ENCODE results near the gene TMEM198. TPM values are rescaled to one million over a fixed set of nuclear protein-coding genes. Genes with fewer than 3 reads are reported as not detected.

The TMEM198 gene
- total and polyA plus RNA-seq, 2 experiments from 2014 or later: 5.6 to 13.7 TPM

GRCh38 chr2:219551441-219552381 is 7.9 kb downstream of the TMEM198 start:
- Mint-ChIP-seq H3K27me3 (ENCODE audit: insufficient read depth, low read depth, poor library complexity) (peaks cover 35% of the 10 kb centered on the region), H3K4me3 (peak overlapping the region; percentile 90), H3K9me3 (no peaks in the 10 kb centered on the region; the same call in 2 of the 3 replicates), H3K36me3 (ENCODE audit: low read depth) (peaks cover 23% of the 10 kb centered on the region), H3K4me1 (peaks cover 13% of the 10 kb centered on the region), H3K27ac (peak overlapping the region; percentile 86; the same call in 1 of the 2 replicates)
- Histone ChIP-seq H3K4me2 (peak overlapping the region; percentile 99), H2AFZ (0 out of 2 replicates have a peak overlapping the region, but pooled peaks have one; percentile 94), H3K4me1 (ENCODE audit: insufficient read depth) (peaks cover 10% of the 10 kb centered on the region), H3K27ac (ENCODE audit: low read depth) (peak overlapping the region; percentile 88), H3K9me2 (ENCODE audit: insufficient read depth) (no peaks in the 10 kb centered on the region), H3K27me3 (ENCODE audit: insufficient read depth) (peaks cover 17% of the 10 kb centered on the region), H4K20me1 (replicated peaks; ENCODE audit: insufficient read depth) (no peaks in the 10 kb centered on the region), H3K4me3 (peak overlapping the region; percentile 98), H3F3A (replicated peaks; ENCODE audit: low read depth) (peaks cover 4% of the 10 kb centered on the region; the same call in 1 of the 2 replicates), H3K36me3 (ENCODE audit: insufficient read depth) (no peaks in the 10 kb centered on the region; the same call in 1 of the 2 replicates), H3K79me2 (replicated peaks; ENCODE audit: insufficient read depth) (no peaks in the 10 kb centered on the region)
- no peak for TF ChIP-seq EZH2phosphoT487 (IDR thresholded peaks at IDR 0.05; ENCODE audit: unreplicated experiment)
- peak; percentile 39; the same call in 1 of the 2 replicates for TF ChIP-seq ETS1 (IDR thresholded peaks at IDR 0.05)
- TF ChIP-seq CTCF (conservative IDR thresholded peaks at IDR 0.05; ENCODE audit: low read depth in 2 of 2): no peak; a peak in 1 of 4 replicates
- no peak for TF ChIP-seq JUNB (IDR thresholded peaks at IDR 0.05; ENCODE audit: unreplicated experiment)
- peak; percentile 74 for TF ChIP-seq POLR2AphosphoS5 (IDR thresholded peaks at IDR 0.05; ENCODE audit: low read depth)
- TF ChIP-seq REST (IDR thresholded peaks at IDR 0.05; ENCODE audit: unreplicated experiment): no peak
- peak; percentile 64 for TF ChIP-seq CREB1 (CRISPR knock-in tag; IDR thresholded peaks at IDR 0.05; ENCODE audit: low read depth)
- TF ChIP-seq EZH2 (IDR thresholded peaks at IDR 0.05; ENCODE audit: low read depth, unreplicated experiment): no peak
- TF ChIP-seq ZNF462 (CRISPR knock-in tag; IDR thresholded peaks at IDR 0.05): no peak
- no peak for TF ChIP-seq ZNF114 (CRISPR knock-in tag; IDR thresholded peaks at IDR 0.05)
- ATAC-seq (peak; percentile 58), DNase-seq (ENCODE audit: low spot score) (peak; percentile 83)

Measured in GM23338 (cell line).